ENCODE results near the gene C11orf97. TPM values are rescaled to one million over a fixed set of nuclear protein-coding genes. Genes with fewer than 3 reads are reported as not detected.
A peak's percentile ranks its signal among the peaks of the same experiment; 100 is the strongest.

C11orf97 gene
- total RNA-seq, 1 donor from 2014 or later = not detected

GRCh38 chr11:94481342-94481741 is 30.9 kb upstream of the C11orf97 start:
- TF ChIP-seq CTCF (IDR thresholded peaks at IDR 0.05; ENCODE audit: unreplicated experiment) = no peak
- Mint-ChIP-seq H3K27me3 (ENCODE audit: unreplicated experiment) (no peaks in the 10 kb centered on the region), H3K4me1 (ENCODE audit: unreplicated experiment) (no peaks in the 10 kb centered on the region), H3K27ac (ENCODE audit: unreplicated experiment) (no peak overlapping the region), H3K36me3 (ENCODE audit: low read depth, unreplicated experiment) (peaks cover 3% of the 10 kb centered on the region), H3K9me3 (ENCODE audit: unreplicated experiment) (no peaks in the 10 kb centered on the region), H3K4me3 (ENCODE audit: unreplicated experiment) (no peak overlapping the region)
- no peak for DNase-seq (ENCODE audit: low spot score)

- H3K27me3 Mint-ChIP-seq (ENCODE audit: unreplicated experiment) = no peaks in the 10 kb centered on the region
- no peak for TF ChIP-seq CTCF (IDR thresholded peaks at IDR 0.05; ENCODE audit: unreplicated experiment)
- no peaks in the 10 kb centered on the region for H3K9me3 Mint-ChIP-seq (ENCODE audit: unreplicated experiment)
- H3K4me3 Mint-ChIP-seq (ENCODE audit: unreplicated experiment) = no peak overlapping the region
- H3K4me1 Mint-ChIP-seq (ENCODE audit: unreplicated experiment) = no peaks in the 10 kb centered on the region
- H3K36me3 Mint-ChIP-seq (ENCODE audit: low read depth, unreplicated experiment) = peaks cover 19% of the 10 kb centered on the region
- H3K27ac Mint-ChIP-seq (ENCODE audit: unreplicated experiment) = no peak overlapping the region
- DNase-seq (ENCODE audit: low spot score) = no peak
These were observed 26.2 kb upstream of the C11orf97 start for GRCh38 chr11:94486068-94486467.

GRCh38 chr11:94493281-94494125 is 18.8 kb upstream of the C11orf97 start, which contains the start of the genes ANKRD49 and MRE11:
Gene ANKRD49 (plus strand): TSS chr11:94493984. CDS start chr11:94496694, 2,710 bp downstream.
Gene MRE11 (minus strand): TSS chr11:94493844. CDS start chr11:94492801, 1,043 bp downstream.
- Mint-ChIP-seq H3K9me3 (ENCODE audit: unreplicated experiment) (no peaks in the 10 kb centered on the region), H3K4me1 (ENCODE audit: unreplicated experiment) (peaks cover 12% of the 10 kb centered on the region), H3K4me3 (ENCODE audit: unreplicated experiment) (peak within 1 kb of the TSS; percentile 92), H3K27ac (ENCODE audit: unreplicated experiment) (peak within 1 kb of the TSS; percentile 96), H3K27me3 (ENCODE audit: unreplicated experiment) (peaks cover 2% of the 10 kb centered on the region), H3K36me3 (ENCODE audit: low read depth, unreplicated experiment) (peaks cover 10% of the 10 kb centered on the region)
- DNase-seq (ENCODE audit: low spot score) = peak; percentile 96
- TF ChIP-seq CTCF (IDR thresholded peaks at IDR 0.05; ENCODE audit: unreplicated experiment) = no peak

- peaks cover 2% of the 10 kb centered on the region for H3K27me3 Mint-ChIP-seq (ENCODE audit: unreplicated experiment)
- no peak for DNase-seq (ENCODE audit: low spot score)
- H3K4me3 Mint-ChIP-seq (ENCODE audit: unreplicated experiment) = peak overlapping the region; percentile 92
- TF ChIP-seq CTCF (IDR thresholded peaks at IDR 0.05; ENCODE audit: unreplicated experiment) = no peak
- peak overlapping the region; percentile 96 for H3K27ac Mint-ChIP-seq (ENCODE audit: unreplicated experiment)
- H3K36me3 Mint-ChIP-seq (ENCODE audit: low read depth, unreplicated experiment) = peaks cover 8% of the 10 kb centered on the region
- no peaks in the 10 kb centered on the region for H3K9me3 Mint-ChIP-seq (ENCODE audit: unreplicated experiment)
- peaks cover 12% of the 10 kb centered on the region for H3K4me1 Mint-ChIP-seq (ENCODE audit: unreplicated experiment)
These were observed 18.1 kb upstream of the C11orf97 start for GRCh38 chr11:94494126-94494680.

GRCh38 chr11:94500181-94500580 is 12.1 kb upstream of the C11orf97 start:
- Mint-ChIP-seq H3K9me3 (ENCODE audit: unreplicated experiment) (no peaks in the 10 kb centered on the region), H3K27ac (ENCODE audit: unreplicated experiment) (no peak overlapping the region), H3K4me3 (ENCODE audit: unreplicated experiment) (no peak overlapping the region), H3K36me3 (ENCODE audit: low read depth, unreplicated experiment) (no peaks in the 10 kb centered on the region), H3K27me3 (ENCODE audit: unreplicated experiment) (no peaks in the 10 kb centered on the region), H3K4me1 (ENCODE audit: unreplicated experiment) (no peaks in the 10 kb centered on the region)
- no peak for TF ChIP-seq CTCF (IDR thresholded peaks at IDR 0.05; ENCODE audit: unreplicated experiment)
- DNase-seq (ENCODE audit: low spot score) = no peak
